ENCODE measurements around the gene CDT1.
"Not testable (repeated sequence)": the region's sequence is repeated elsewhere in the genome, so short reads cannot be mapped to it uniquely, and the experiment has no call there.

CDT1 gene

GRCh38 chr16:88782454-88783390 is 20.9 kb upstream of the CDT1 start:
- DNase-seq (ENCODE audit: low read depth, low spot score) = no peak

GRCh38 chr16:88783391-88784073 is 20.1 kb upstream of the CDT1 start:
- no peak for DNase-seq (ENCODE audit: low read depth, low spot score)

GRCh38 chr16:88784074-88784855 is 19.3 kb upstream of the CDT1 start:
- DNase-seq (ENCODE audit: low read depth, low spot score) = peak; percentile 61

GRCh38 chr16:88784856-88785105 is 18.8 kb upstream of the CDT1 start:
- DNase-seq (ENCODE audit: low read depth, low spot score) = no peak

- no peak for DNase-seq (ENCODE audit: low read depth, low spot score)
These were observed 18.3 kb upstream of the CDT1 start, which contains the start of gene PIEZO1 for GRCh38 chr16:88785106-88785924. PIEZO1 (minus strand) TSS chr16:88785220; CDS start chr16:88784964, 256 bp downstream.

GRCh38 chr16:88787579-88788314 is 15.8 kb upstream of the CDT1 start:
- no peak for DNase-seq (ENCODE audit: low read depth, low spot score)

- DNase-seq (ENCODE audit: low read depth, low spot score) = not testable (repeated sequence)
These were observed 14.8 kb upstream of the CDT1 start for GRCh38 chr16:88788749-88789148.

- DNase-seq (ENCODE audit: low read depth, low spot score) = no peak
These were observed 14.0 kb upstream of the CDT1 start for GRCh38 chr16:88789594-88789993.

GRCh38 chr16:88790312-88791211 is 13.0 kb upstream of the CDT1 start:
- DNase-seq (ENCODE audit: low read depth, low spot score) = no peak

- no peak for DNase-seq (ENCODE audit: low read depth, low spot score)
These were observed 11.5 kb upstream of the CDT1 start for GRCh38 chr16:88792078-88792550.

- no peak for DNase-seq (ENCODE audit: low read depth, low spot score)
These were observed 10.8 kb upstream of the CDT1 start for GRCh38 chr16:88792668-88793250.

GRCh38 chr16:88793251-88793954 is 10.2 kb upstream of the CDT1 start:
- DNase-seq (ENCODE audit: low read depth, low spot score) = no peak

GRCh38 chr16:88796278-88796677 is 7.3 kb upstream of the CDT1 start:
- no peak for DNase-seq (ENCODE audit: low read depth, low spot score)

- no peak for DNase-seq (ENCODE audit: low read depth, low spot score)
These were observed 5.5 kb upstream of the CDT1 start for GRCh38 chr16:88798073-88798472.

GRCh38 chr16:88798772-88799455 is 4.7 kb upstream of the CDT1 start:
- DNase-seq (ENCODE audit: low read depth, low spot score) = no peak

GRCh38 chr16:88799569-88800276 is 3.9 kb upstream of the CDT1 start:
- DNase-seq (ENCODE audit: low read depth, low spot score) = no peak

GRCh38 chr16:88800277-88800592 is 3.4 kb upstream of the CDT1 start:
- DNase-seq (ENCODE audit: low read depth, low spot score) = no peak
